Activated CD8-positive, alpha-beta memory T cell treated with anti-CD3 and anti-CD28 coated beads, Interleukin-2, amount 50 U/mL, for 48 hours (primary cell): ENCODE results near the gene C2orf80.
"Not testable (repeated sequence)": the region's sequence is repeated elsewhere in the genome, so short reads cannot be mapped to it uniquely, and the experiment has no call there.

Source experiments
- DNase-seq: peaks from one replicate; pipeline ENCODE4 v3.0.0-alpha.2; 2020

Gene C2orf80

DNA sequence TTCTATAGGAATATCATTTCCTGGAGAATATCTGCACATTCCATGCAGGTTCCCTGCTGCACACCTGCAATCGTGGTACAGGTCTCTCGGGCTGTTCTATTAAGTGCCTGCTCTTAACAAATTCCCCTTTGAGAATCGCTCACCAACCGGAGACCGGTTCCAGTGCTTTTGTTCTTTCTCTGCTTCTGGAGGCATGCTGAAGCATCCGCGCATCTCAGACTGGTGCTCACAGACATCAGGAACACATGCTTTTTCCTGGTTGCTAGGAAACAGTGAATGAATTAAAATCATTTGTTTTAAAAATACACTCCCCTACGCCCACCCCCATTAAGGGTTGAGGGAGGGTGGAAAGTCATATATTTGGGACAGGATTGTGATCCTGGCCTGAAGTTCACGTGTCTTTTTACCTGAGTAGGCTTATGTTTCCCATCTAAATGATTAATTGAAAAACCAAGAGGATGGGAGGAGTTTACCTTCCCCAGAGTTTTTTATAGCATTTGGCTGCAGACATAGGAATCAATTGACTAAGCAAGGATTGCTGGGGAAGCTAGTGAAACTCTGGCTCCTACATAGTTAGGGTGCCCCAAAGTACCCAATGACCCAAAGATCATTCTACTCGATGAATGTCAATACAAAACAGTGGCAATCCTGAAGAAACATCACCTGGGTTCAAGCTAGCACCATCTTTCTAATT, at the start of gene C2orf80:
C2orf80 (minus strand) TSS at position 221 of the 694 bp plus-strand sequence. CDS start 3,044 bp downstream, outside the sequence.
- DNase-seq: no peak

GRCh38 chr2:208235860-208236259, 46.0 kb upstream of the C2orf80 start:
- no peak for DNase-seq

- DNase-seq: no peak
Observed at GRCh38 chr2:208234786-208235185, 45.0 kb upstream of the C2orf80 start.

- DNase-seq: no peak
Observed at GRCh38 chr2:208228476-208228875, 38.6 kb upstream of the C2orf80 start.

GRCh38 chr2:208227581-208228232, 37.9 kb upstream of the C2orf80 start:
- no peak for DNase-seq

DNA sequence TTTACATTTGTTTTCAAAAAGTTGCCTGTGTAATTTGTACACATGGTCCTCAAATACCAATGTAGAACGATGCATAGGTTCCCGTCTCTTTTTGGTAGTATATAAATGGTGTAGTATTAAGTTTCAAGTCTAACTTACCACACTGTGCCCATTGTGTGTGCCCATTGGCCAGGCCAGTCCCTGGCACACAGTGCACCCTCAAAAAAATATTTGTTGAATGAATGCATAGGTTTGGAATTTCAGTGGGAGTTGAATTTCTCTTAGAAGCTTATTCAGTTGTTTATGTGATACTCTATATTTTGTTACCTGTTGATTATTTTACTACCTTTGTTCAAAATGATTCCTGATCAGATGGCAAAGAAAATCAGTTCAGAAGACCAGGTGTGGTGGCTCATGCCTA, 35.0 kb upstream of the C2orf80 start:
- no peak for DNase-seq

GRCh38 chr2:208222351-208222750, 32.5 kb upstream of the C2orf80 start:
- no peak for DNase-seq

DNA sequence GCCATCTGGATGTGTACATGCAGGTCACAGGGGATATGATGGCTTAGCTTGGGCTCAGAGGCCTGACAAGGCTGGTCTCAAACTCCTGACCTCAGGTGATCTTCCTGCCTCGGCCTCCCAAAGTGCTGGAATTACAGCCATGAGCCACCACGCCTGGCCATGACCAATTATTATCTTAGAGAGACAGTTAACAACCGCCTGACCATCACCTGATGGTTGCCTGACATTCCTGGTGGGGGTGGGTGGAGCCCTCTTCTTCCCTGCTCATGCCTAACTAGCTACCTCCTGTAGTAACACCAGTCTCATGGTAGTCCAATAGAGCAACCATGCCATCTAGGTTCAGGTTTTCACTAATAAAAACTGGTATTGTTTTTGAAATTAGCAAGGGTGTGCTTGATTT, 32.0 kb upstream of the C2orf80 start:
- not testable (repeated sequence) for DNase-seq

- DNase-seq: no peak
Observed at GRCh38 chr2:208210688-208211451, 21.0 kb upstream of the C2orf80 start.

DNA sequence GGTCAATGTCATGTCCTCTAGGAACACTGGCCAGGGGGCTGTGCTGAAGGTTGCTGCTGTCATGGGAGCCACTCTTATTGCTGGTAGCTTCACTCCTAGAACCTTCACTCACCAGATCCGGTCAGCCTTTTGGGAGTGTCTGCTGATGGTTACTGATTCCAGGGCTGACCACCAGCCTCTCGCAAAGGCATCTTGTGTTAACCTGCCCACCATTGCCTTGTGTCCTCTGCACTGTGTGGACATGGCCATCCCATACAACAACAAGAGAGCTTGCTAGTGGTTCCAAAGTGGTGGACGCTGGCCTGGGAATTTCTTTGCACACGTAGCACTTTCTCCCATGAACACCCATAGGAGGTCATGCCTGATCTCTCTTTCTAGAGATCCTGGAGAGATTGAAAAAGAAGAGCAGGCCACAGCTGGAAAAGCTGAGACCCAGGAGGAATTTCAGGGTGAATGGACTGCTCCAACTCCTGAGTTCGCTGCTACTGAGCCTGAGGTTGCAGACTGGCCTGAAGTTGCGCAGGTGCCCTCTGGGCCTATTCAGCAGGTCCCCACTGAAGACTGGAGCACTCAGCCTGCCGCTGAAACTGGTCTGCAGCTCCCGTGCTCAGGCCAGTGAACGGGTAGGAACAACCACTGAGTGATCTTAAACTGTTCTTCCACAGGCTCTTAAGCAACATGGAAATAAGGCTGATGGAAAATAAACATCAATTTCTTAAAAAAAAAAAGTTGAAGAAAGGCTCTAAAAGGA, 18.7 kb upstream of the C2orf80 start:
- no peak for DNase-seq

DNA sequence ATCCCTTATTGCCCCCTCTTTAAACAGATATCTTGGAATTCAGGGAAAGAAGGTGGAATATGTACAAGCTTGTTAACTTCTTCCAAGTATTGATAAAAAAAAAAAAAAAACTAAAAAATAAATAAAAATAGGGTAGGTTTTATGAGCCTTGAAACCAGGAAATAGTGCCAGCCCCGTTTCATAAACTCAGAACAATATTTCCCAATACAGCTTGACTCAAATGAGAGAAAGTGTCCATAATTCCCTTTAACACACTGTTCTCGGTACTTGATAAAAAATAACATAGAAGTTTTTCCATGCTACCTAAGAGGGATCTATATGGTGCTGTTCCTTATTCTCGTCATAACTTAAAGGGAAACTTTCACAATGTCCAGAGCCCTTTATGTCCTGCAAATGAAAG, 17.9 kb upstream of the C2orf80 start:
- no peak for DNase-seq

GRCh38 chr2:208204166-208204565, 14.3 kb upstream of the C2orf80 start:
- DNase-seq: no peak

DNA sequence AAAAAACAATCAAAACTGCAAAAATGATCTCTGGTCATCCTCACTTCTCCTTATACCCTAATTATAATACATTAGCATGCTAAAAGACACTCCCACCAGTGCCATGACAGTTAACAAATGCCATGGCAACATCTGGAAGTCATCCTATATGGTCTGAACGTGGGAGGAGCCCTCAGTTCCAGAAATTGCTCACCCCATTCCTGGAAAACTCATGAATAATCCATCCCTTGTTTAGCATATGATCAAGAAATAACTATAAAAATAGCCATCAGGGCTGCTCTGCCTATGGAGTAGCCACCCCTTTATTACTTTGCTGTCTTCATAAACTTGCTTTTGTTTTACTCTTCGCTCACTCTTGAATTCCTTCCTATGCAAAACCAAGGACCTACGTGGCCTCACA, 5.7 kb upstream of the C2orf80 start:
- DNase-seq: no peak

DNA sequence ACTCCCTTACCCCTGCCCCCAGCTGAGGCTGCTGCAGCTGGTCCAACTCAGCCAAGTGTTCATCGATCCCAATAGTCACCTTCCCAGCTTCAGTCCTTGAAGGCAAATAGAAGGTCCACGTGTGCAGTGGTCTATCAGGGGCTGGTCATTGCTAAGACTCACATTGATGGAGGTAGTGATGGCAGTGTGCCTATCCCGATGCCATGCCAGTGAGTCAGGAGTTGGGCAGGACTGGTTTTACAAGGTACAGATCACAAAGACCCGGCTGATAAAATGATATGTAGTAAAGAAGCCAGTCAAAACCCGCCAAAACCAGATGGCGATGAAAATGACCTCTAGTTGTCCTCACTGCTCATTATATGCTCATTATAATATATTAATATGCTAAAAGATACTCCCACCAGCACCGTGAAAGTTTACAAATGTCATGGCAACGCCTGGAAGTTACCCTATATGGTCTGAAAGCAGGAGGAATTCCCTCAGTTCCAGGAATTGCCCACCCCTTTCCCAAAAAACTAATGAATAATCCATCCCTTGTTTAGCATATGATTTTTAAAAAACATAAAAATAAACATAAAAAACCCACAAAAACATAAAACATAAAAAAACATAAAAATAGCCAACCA, 2.9 kb upstream of the C2orf80 start:
- DNase-seq: no peak

GRCh38 chr2:208189069-208189809, 591 bp downstream of the C2orf80 start:
- DNase-seq: no peak

- no peak for DNase-seq
Observed at GRCh38 chr2:208186893-208187292, 2.9 kb downstream of the C2orf80 start.

GRCh38 chr2:208186465-208186864, 3.4 kb downstream of the C2orf80 start:
- DNase-seq: no peak

DNA sequence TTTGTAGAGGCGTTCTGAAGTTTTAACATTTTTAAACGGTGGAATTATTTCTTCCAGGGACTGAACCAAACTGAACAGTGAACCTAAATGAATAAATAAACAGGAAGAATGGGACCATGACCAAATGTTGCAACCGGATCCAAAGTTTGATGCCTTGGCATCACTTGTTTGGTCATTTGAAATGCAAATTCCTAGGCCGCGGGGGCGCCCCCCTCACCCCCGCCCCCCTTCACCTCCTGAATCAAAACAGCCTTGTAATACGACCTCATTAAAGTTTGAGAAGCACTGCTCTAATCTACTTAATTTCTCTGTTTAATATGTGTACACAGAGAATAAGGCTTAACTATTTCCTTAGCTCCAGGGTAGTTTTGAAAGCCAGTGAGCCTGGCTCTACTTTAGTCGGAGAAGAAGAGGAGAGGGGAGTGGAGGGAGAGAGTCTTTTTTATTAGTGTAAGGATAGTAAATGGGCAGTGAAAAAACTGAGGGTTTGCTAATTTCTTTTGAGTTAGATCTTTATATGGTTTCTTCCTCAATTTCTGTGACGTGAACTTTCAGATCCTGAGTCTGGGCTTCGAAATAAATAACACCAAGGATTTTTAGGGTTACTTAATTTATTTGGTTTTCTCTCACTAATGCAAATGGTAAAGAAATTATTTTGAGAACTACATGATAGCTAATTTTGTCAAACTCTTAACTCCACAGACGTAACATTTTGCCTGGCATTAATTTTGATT, 5.7 kb downstream of the C2orf80 start:
- DNase-seq: no peak

- no peak for DNase-seq
Observed at GRCh38 chr2:208183526-208183925, 6.3 kb downstream of the C2orf80 start.

DNA sequence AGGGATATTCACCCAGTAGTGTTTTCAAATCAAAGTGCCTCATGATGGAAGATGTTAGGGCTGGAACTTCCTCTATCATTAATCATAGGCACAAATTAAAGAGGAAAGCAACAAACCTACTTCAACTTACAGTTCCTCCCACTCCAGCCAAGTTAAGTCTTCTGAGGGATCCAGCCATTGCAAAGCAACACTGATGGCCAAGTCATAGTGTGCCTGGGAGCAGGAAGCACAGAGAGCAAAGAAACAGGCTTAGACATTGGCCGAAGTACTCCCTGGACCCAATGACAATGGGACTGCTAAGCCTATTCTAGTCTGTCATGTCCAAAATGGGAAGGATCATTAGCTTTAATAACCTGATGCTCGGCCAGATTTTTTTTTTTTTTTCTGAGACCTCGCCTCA, 7.0 kb downstream of the C2orf80 start:
- no peak for DNase-seq

DNA sequence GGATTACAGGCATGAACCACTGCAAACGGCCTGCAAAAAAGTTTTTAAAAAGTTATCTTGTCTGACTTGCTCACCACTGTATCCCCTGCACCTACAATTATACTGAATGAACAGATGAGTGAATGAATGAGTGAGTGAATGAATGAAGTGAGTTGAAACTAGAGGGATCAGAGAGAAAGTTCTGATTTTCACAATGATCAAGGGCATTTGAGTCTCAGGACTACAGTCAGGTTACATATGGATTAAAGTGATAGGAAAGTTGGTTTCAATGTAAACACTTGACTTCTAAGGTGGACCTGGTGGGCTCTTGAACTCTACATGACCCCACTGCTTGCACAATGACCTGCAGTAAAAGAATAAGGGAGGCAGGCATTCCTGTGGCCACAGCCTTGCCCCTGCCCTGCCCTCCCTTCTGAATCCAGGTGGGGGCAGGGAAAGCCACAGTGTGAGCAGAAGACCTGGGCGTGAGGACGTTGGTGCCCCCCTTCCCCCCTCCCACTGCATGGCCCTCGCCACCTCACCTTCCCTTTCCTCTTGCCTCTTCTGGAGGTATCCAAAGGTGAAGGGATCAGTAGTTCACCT, 10.7 kb downstream of the C2orf80 start:
- no peak for DNase-seq
